ENCODE measurements around the gene FN3K. TPM values are rescaled to one million over a fixed set of nuclear protein-coding genes. Genes with fewer than 3 reads are reported as not detected.
"Not testable (repeated sequence)": the region's sequence is repeated elsewhere in the genome, so short reads cannot be mapped to it uniquely, and the experiment has no call there.

Gene FN3K
- total RNA-seq, 1 donor from 2014 or later: 78.3 TPM

DNA sequence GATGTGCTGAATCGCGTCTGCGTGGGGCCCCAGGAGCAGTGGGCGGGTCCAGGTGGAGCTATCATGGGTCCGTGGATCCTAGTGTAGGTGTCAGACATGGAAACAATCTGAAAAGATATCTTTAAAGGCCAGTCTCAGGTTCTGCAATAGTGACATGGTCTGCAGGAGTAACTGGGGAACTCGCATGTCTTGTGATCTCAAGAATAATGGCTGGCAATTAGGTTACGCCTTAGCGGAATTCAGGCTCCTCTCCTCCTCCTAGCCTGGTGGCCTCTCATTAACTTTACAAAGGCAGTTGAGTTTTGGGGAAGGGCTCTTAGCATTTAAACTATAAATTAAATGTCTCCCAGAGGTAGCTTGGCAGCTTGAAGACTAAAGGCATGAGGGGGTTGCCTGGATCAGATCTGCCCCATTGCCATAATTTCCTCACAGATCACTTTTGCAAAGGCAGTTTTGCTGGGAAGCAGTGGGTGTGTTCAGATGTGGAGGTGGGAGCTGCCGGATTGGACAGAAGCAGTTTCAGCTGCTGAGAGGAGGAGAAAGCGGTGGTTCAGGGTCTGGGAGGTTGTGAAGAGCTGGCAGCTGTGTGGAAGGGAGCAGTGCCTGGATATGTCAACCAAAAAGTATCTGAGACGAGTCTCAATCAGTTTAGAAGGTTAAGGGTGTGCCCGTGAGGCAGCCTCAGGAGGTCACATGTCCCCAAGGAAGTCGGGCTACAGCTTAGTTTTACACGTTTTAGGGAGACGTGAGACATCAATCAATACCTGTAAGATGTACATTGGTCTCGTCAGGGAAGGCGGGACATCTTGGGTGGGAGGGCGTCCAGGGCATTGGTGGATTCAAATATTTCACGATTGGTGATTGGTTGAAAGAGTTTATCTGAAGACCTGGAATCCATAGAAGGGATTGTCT lies 19.1 kb downstream of the FN3K start:
- intact Hi-C loops (cut with DNase I): loop anchor here (5.0 kb wide), 1 partner anchor 107 kb away; the partner anchor contains the start of gene WDR45B
- DNase-seq (ENCODE audit: missing footprints): no peak
- ATAC-seq: no peak

DNA sequence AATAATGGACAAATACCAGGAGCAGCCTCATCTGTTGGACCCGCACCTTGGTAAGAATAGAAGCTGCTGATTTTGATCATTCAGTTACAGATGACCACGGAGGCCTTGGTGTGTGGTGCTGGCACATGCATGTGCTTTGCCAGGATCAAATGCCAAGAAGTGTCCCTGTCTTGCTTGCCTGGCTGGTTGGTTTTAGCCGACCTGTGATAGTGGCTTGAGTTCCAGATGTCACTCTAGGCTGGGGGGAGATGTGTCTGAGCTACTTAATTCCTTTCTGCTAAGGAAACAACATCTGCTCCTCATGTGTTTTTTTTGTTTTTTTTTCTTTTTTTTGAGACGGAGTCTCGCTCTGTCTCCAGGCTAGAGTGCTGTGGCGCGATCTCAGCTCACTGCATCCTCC lies 20.8 kb downstream of the FN3K start:
- no peak for ATAC-seq
- intact Hi-C loops (cut with DNase I): no loop called here
- DNase-seq (ENCODE audit: missing footprints): no peak

GRCh38 chr17:82765371-82765770 lies 30.0 kb downstream of the FN3K start:
- DNase-seq (ENCODE audit: missing footprints): no peak
- ATAC-seq: no peak
- intact Hi-C loops (cut with DNase I): no loop called here

DNA sequence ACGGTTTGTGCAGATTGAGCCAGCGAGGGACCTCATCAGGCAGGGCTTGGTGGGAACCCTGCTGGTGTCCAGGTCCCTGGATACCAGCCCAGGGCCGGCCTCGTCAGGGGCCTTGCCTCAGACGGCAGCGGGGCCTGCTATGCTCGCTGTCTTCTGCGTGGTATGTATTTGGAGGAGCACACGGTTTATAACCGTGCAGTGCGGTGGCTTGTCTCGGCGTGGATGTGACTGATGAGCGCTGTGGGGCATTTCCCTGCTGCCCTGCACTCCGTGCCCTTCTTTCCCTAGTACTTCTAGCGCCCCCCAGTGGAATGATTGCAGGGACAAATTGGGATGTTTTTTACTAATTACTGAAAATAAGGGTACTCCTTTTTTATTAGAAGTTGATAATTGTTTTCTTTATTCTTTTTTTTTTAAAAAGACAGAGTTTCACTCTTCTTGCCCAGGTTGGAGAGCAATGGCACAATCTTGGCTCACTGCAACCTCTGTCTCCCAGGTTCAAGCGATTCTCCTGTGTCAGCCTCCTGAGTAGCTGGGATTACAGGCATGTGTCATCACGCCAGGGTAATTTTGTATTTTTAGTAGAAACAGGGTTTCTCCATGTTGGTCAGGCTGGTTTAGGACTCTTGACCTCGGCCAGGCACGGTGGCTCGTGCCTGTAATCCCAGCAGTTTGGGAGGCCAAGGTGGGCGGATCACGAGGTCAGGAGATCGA lies 31.8 kb downstream of the FN3K start:
- ATAC-seq: peak; percentile 52

GRCh38 chr17:82769041-82769440 lies 33.6 kb downstream of the FN3K start:
- ATAC-seq: no peak
- intact Hi-C loops (cut with DNase I): no loop called here
- DNase-seq (ENCODE audit: missing footprints): no peak

More for the DNA sequence above, 31.8 kb downstream of the FN3K start:
- intact Hi-C loops (cut with DNase I): no loop called here
- DNase-seq (ENCODE audit: missing footprints): no peak

DNA sequence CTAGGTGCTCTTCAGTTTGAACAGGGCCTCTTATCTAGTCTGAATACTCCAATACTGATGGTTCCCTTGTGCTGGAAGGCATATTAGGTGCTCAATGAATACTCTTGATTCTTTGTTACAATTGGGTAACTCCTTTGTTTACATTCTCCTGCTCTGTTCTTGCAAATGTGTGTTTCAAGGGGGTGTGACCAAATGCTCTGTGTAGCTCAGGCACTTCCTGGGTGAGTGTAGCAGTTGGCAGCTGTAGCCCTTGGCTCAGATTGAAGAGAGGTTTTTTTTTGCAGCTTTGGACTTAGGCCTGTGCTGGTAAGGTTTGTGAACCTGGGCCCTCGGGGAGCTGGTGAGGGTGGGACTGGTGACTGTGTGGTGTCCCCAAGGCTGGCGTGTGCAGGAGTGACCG lies 36.6 kb downstream of the FN3K start:
- intact Hi-C loops (cut with DNase I): loop anchor here (10.0 kb wide), 1 partner anchor 417 kb away; the partner anchor contains the start of gene TEX19
- DNase-seq (ENCODE audit: missing footprints) (no peak), ATAC-seq (no peak)

DNA sequence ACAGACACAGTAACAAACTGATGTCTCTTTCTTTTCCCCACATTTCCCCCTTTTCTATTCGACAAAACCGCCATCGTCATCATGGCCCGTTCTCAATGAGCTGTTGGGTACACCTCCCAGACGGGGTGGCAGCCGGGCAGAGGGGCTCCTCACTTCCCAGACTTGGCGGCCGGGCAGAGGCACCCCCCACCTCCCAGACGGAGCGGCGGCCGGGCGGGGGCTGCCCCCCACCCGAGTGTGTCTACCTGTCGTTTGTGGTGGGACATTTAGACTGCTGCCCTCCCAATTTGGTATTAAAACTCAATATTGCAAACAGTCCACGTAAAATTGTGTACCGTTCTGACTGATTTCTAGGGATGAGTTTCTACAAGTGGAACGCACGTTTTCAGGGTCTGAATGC lies 39.0 kb downstream of the FN3K start:
- ATAC-seq; DNase-seq (ENCODE audit: missing footprints): not testable (repeated sequence)
- intact Hi-C loops (cut with DNase I): loop anchor here (2.0 to 10.0 kb wide), 2 partner anchors 106 to 420 kb away; partner anchors contain the start of gene TEX19

DNA sequence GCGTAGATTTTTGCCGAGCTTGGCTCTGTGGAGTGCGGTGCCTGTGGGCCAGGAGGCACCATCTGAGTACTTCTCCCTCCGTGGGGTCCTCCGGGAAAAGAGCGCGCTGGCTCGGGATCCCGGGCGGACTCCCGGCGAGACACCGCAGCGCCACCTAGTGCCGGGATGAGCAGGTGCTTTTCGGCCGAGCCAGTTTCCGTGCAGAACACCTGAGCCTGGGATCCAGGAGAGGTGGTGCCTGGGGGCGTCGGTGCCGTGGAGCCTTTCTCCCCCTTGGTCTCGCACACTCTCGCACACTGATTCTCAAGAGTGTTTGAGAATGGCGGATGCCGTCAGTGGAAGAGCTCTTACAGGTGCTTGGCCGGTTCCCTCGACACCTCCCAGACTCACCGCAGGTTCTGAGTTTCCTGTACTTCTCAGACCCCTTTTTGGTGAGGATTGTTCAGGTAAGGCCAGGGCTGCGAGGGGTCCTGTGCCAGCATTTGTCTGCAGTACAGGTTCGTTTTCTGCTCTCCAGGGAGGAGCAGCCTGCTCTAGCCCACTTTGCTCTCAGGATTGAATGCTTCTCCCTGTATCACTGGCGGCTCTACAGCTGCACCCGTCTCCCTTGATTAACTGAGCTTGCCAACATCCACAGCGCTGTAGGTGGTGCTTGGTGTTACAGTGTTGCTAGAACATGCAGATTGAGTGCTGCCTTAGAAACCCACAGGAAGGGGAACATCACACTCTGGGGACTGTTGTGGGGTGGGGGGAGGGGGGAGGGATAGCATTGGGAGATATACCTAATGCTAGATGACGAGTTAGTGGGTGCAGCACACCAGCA lies 39.8 kb downstream of the FN3K start:
- DNase-seq (ENCODE audit: missing footprints): peak; percentile 85
- peak; percentile 62 for ATAC-seq
- intact Hi-C loops (cut with DNase I): loop anchor here (2.0 to 10.0 kb wide), 2 partner anchors 106 to 420 kb away; partner anchors contain the start of gene TEX19

DNA sequence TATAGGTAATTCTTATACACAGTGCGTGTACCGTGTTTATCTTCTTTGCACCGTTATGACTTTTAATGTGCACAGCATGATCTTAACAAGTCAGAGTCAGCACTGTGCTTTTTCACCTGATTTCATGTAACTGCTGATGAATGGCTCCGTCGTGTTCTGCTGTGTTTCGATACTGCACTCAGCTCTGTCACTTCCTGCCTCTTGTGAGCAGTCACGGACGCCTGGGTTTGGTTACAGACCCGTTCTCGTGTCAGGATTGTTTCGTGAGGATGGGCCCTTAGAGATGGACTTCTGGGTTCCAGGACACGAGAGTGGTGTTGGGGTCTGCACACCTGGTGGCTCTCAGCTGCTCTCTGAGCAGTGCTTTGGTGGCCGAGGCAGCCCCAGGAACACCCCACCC lies 41.0 kb downstream of the FN3K start:
- intact Hi-C loops (cut with DNase I): loop anchor here (10.0 kb wide), 1 partner anchor 422 kb away; the partner anchor contains the start of gene TEX19
- ATAC-seq (no peak), DNase-seq (ENCODE audit: missing footprints) (no peak)

- DNase-seq (ENCODE audit: missing footprints); ATAC-seq: not testable (repeated sequence)
- intact Hi-C loops (cut with DNase I): loop anchor here (10.0 kb wide), 1 partner anchor 423 kb away; the partner anchor contains the start of gene TEX19
Observed at GRCh38 chr17:82777778-82778375, 42.5 kb downstream of the FN3K start.

DNA sequence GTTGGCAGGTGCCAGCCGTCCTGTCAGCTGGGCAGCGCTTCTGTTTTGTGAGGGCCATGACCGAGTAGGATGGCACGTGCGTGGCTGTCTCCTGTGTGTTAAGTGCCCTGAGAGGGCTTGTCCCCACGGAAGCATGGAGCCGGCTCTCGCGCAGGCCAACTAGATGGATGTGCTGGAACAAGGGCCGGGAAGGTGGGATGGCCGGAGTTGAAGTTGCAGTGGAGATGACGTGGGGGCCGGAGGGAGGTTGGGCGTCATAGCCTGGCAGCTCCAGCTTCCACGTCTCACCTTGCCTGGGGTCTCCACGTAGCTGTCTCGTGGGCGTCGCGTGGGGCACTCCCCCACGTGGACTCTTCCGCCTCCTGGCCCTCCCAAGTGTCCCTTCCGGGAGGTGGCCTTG lies 44.1 kb downstream of the FN3K start:
- DNase-seq (ENCODE audit: missing footprints) (no peak), ATAC-seq (no peak)
- intact Hi-C loops (cut with DNase I): loop anchor here (10.0 kb wide), 1 partner anchor 425 kb away; the partner anchor contains the start of gene TEX19

DNA sequence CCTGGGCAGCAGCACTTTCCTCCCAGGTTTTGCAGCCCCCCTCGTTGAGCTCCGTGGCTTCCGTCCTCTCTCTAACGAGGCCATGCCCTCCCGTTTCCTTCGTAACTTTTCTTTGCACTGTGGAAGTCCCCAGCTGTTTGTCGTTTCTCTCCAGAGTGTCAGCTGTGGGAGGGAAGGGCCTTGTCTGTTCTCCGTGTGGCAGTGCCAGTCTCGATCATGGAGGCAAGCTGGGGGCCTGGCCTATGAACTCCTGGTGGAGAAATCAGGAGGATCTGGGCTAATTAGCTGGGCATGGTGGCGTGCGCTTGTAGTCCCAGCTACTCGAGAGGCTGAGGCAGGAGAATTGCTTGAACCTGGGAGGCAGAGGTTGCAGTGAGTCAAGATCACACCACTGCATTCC lies 44.8 kb downstream of the FN3K start:
- DNase-seq (ENCODE audit: missing footprints) (no peak), ATAC-seq (no peak)
- intact Hi-C loops (cut with DNase I): loop anchor here (2.0 kb wide), 1 partner anchor 135 kb away; no protein-coding TSS in a partner anchor

GRCh38 chr17:82780971-82781893 lies 45.8 kb downstream of the FN3K start:
- no peak for DNase-seq (ENCODE audit: missing footprints)
- intact Hi-C loops (cut with DNase I): loop anchor here (2.0 kb wide), 1 partner anchor 134 kb away; no protein-coding TSS in a partner anchor

GRCh38 chr17:82781894-82782274 lies 46.5 kb downstream of the FN3K start:
- peak; percentile 95 for ATAC-seq
- DNase-seq (ENCODE audit: missing footprints): peak; percentile 91
- intact Hi-C loops (cut with DNase I): loop anchor here (2.0 kb wide), 2 partner anchors 63 to 133 kb away; no protein-coding TSS in a partner anchor

More at GRCh38 chr17:82780971-82781893, 45.8 kb downstream of the FN3K start:
- peak; percentile 11 for ATAC-seq

DNA sequence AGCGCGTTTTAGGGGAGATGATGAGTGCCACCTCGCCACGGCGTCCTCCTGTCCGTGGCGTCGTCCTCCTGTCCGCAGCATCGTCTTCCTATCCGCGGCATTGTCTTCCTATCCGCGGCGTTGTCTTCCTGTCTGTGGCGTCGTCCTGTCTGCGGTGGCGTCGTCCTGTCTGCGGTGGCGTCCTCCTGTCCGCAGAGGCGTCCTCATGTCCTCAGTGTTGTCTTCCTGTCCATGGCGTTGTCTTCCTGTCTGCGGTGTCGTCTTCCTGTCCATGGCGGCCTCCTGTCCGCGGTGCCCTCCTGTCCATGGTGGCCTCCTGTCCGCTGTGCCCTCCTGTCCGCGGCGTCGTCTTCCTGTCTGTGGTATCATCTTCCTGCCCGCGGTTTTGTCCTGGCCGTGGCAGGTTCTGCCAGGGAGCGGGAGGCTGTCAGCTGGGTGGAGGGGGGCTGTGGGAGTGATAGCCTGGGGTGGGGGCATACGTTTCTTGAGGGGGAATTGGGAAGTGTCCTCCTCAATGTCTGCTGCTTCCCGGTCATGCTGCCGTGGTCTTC lies 47.3 kb downstream of the FN3K start:
- ATAC-seq: no peak
- intact Hi-C loops (cut with DNase I): loop anchor here (2.0 kb wide), 1 partner anchor 62 kb away; no protein-coding TSS in a partner anchor
- DNase-seq (ENCODE audit: missing footprints): no peak

GRCh38 chr17:82783498-82783897 lies 48.1 kb downstream of the FN3K start:
- intact Hi-C loops (cut with DNase I): loop anchor here (2.0 kb wide), 1 partner anchor 61 kb away; no protein-coding TSS in a partner anchor
- ATAC-seq (no peak), DNase-seq (ENCODE audit: missing footprints) (no peak)

Data from Right ventricle myocardium inferior (tissue), 1 donor.